ENCODE results near the gene TMEM69. TPM values are rescaled to one million over a fixed set of nuclear protein-coding genes. Genes with fewer than 3 reads are reported as not detected.
"Not testable (repeated sequence)": the region's sequence is repeated elsewhere in the genome, so short reads cannot be mapped to it uniquely, and the experiment has no call there.

TMEM69 gene
- polyA plus RNA-seq, 1 donor from 2014 or later, result 43.8 TPM

DNA sequence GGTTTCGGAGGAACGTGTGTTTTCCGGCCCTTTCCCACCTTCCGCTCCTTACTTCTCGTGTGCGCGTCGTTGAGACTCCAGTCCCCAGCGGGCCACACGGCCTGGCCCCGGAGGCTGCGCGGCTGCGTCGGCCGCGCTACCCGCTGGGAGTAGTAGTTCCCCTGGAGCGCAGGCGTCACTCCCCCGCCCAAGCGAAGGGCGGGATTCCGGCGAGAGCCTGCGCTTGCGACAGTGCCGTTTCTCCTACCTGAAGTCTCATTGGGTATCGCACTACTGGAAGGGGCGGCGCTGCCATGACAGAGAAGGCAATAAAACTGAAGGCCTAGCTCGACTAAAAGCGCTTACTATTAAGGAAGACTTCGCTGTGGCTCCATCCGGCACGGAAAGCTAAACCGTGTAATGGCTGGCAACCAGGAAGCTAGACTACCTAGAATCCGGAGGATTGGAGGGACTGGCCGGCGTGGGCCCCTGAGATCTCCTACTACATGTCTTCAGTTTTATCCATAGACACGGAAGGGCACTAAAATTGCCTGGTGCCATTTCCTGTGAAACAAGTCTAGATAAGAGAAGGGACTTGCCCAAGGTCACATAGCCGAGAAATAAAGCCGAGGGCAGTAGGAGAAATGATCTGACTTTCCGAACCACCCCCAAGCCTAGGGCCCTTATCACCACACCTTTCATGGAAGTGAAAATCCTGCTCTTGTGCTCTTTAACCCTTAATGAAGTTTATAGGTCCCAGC, 797 bp upstream of the TMEM69 start:
- Mint-ChIP-seq H3K27me3 (no peaks in the 10 kb centered on the region), H3K36me3 (no peaks in the 10 kb centered on the region), H3K27ac (peak overlapping the region; percentile 98 to 100 (median 100)), H3K4me1 (peaks cover 18 to 35% (median 31%) of the 10 kb centered on the region in 3 donors), H3K4me3 (peak overlapping the region; percentile 93 to 100 (median 99)), H3K9me3 (no peaks in the 10 kb centered on the region)

DNA sequence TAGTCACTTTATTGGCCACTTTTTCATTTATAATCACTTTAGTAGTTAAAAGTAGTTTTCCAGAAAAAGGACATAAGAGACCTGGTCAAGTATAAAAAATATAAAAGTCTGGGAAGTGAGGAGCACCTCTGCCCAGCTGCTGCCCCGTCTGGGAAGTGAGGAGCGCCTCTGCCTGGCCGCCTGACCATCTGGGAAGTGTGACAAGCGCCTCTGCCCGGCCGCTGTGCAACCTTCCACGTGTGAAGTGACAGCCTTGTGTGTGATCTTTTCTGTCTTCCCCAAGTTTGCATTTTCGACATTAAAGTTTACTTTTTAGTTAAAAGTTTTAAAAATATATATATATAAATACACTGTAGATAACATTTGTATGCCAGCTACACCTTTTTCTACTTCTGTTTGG, 5.8 kb downstream of the TMEM69 start:
- not testable (repeated sequence) for H3K27ac Mint-ChIP-seq, H3K36me3 Mint-ChIP-seq

DNA sequence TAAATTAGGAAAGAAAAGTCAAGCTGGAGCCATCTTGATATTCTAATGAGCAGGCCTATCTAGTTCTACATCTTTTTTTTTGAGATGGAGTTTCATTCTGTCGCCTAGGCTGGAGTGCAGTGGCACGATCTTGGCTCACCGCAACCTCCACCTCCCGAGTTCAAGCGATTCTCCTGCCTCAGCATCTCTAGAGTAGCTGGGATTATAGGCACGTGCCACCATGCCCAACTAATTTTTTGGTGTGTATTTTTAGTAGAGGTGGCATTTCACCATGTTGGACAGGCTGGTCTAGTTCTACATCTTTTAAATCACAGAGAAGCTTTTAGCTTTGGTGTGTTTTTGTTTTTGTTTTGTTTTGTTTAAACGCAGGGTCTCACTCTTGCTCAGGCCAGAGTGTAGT, 6.8 kb downstream of the TMEM69 start:
- H3K4me1 Mint-ChIP-seq, result peaks cover 3 to 5% (median 5%) of the 10 kb centered on the region in 3 donors
- H3K9me3 Mint-ChIP-seq, result no peaks in the 10 kb centered on the region
- H3K4me3 Mint-ChIP-seq, result no peak overlapping the region
- H3K27me3 Mint-ChIP-seq, result no peaks in the 10 kb centered on the region
- peaks cover 2% of the 10 kb centered on the region for H3K36me3 Mint-ChIP-seq
- no peak overlapping the region for H3K27ac Mint-ChIP-seq

More for the DNA sequence above, 5.8 kb downstream of the TMEM69 start:
- H3K27me3 Mint-ChIP-seq, H3K9me3 Mint-ChIP-seq, H3K4me1 Mint-ChIP-seq: not testable (repeated sequence)
- peak overlapping the region in 1 of 4 donors; percentile 8 for H3K4me3 Mint-ChIP-seq

DNA sequence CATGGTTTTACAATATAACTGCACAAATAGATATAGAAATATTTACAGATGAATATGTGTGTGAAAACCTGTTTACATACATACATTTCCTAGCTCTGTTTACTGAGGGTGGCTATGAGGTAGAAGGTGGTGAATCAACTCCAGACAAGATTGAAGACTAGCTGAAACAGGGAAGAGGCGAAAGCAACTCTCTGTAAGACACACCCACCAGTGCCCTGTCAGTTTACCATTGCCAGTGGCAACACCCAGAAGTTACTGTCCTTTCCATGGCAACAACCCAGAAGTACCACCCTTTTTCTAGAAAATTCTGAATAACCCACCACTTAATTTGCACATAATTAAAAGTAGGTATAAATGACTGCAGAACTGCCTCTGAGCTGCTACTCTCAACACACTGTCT, 16.7 kb downstream of the TMEM69 start:
- Mint-ChIP-seq H3K27ac (no peak overlapping the region), H3K36me3 (peaks cover 8% of the 10 kb centered on the region), H3K4me3 (no peak overlapping the region), H3K9me3 (peaks cover 0 to 5% (median 2%) of the 10 kb centered on the region in 3 donors), H3K4me1 (no peaks in the 10 kb centered on the region), H3K27me3 (no peaks in the 10 kb centered on the region)

DNA sequence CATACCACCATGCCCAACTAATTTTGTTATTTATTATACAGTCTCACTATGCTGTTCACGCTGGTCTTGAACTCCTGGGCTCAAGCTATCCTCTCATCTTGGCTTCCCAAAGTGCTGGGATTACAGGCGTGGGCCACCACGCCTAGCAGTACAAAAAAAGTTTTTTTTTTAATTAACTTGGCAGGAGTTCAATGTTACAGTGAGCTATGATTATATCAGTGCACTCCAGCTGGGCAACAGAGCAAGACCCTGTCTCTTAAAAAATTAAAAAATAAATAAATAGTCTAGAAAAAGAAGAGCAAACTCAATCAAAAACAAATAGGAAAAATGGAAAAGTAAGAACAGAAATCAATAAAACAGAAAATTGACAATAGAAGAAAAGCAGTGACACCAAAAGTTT, 25.7 kb downstream of the TMEM69 start:
- H3K27ac Mint-ChIP-seq, result no peak overlapping the region
- peaks cover 0 to 1% (median 0%) of the 10 kb centered on the region in 3 donors for H3K4me1 Mint-ChIP-seq
- no peaks in the 10 kb centered on the region for H3K27me3 Mint-ChIP-seq
- no peak overlapping the region for H3K4me3 Mint-ChIP-seq
- H3K36me3 Mint-ChIP-seq, result no peaks in the 10 kb centered on the region
- no peaks in the 10 kb centered on the region for H3K9me3 Mint-ChIP-seq

DNA sequence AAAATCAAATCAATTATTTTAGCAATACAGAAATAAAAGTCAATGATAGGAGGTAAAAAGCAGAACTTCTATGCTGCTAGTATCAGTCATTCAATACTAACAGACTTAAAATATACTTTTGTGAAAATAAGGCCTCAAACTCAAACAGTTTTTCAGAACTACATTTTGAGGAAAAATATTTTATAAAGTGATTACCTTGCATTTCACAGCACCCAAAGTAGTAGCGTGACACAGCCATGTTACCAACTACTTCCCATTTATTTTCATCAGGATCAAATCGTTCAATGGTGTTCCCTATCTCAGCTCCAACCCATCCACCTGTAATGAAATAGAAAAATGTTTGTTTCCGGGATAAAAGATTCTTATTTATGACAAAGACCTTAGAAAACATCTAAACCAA, 28.7 kb downstream of the TMEM69 start:
- H3K9me3 Mint-ChIP-seq, result no peaks in the 10 kb centered on the region
- H3K4me3 Mint-ChIP-seq, result no peak overlapping the region
- H3K36me3 Mint-ChIP-seq, result peaks cover 2% of the 10 kb centered on the region
- H3K27me3 Mint-ChIP-seq, result no peaks in the 10 kb centered on the region
- peaks cover 0 to 1% (median 0%) of the 10 kb centered on the region in 3 donors for H3K4me1 Mint-ChIP-seq
- H3K27ac Mint-ChIP-seq, result no peak overlapping the region

DNA sequence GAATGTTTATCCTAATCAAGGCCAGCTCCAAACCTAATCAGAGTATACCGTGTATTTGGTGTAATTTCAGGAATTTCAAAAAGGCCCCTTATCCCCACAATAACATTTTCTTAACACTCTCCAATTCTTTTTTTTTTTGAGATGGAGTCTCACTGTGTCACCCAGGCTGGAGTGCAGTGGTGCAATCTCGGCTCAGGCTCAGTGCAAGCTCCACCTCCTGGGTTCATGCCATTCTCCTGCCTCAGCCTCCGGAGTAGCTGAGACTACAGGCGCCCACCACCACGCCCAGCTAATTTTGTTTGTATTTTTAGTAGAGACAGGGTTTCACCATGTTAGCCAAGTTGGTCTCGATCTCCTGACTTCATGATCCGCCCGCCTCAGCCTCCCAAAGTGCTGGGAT, 29.4 kb downstream of the TMEM69 start:
- H3K9me3 Mint-ChIP-seq, H3K27ac Mint-ChIP-seq, H3K36me3 Mint-ChIP-seq, H3K27me3 Mint-ChIP-seq, H3K4me3 Mint-ChIP-seq, H3K4me1 Mint-ChIP-seq: not testable (repeated sequence)

DNA sequence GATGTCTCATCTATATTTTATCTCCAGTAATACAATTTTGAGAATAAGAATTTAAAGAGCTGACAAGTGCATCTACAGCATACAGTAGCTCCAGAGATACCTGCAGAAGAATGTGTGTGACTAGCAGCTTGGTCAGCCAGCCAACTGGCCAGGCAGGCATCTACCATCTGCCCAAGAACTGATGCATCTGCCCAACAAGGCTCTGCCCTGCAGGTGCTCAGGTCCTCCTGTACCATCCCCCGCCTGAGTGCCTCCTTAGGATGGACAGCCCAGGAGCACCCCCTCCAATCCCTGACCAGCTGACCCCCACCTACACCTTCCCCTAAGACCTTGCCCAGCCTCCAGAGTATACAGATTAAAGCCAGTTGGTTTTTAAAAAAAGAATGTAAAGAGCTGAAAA, 30.3 kb downstream of the TMEM69 start:
- Mint-ChIP-seq H3K27me3 (no peaks in the 10 kb centered on the region), H3K4me1 (peaks cover 0 to 1% (median 0%) of the 10 kb centered on the region in 3 donors), H3K4me3 (no peak overlapping the region), H3K27ac (no peak overlapping the region), H3K9me3 (no peaks in the 10 kb centered on the region), H3K36me3 (peaks cover 2% of the 10 kb centered on the region)

DNA sequence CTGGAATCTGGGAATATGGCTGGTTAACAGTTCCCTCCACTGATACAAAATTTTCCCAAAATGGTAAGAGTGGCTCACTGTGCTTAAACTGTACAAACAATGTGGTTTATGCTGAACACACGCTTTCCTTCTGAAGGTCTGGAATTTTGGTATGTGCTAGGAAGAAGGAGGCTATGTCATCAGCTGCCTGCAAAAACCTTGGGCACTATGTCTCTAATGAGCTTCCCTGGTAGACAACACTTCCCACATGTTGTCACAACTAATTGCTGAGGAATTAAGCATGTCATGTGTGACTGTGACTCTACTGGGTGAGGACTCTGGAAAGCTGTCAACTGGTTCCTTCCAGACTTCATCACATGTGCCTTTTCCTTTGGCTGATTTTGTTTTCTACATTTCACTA, 33.2 kb downstream of the TMEM69 start:
- no peak overlapping the region for H3K4me3 Mint-ChIP-seq
- no peak overlapping the region for H3K27ac Mint-ChIP-seq
- no peaks in the 10 kb centered on the region for H3K4me1 Mint-ChIP-seq
- peaks cover 2% of the 10 kb centered on the region for H3K36me3 Mint-ChIP-seq
- H3K27me3 Mint-ChIP-seq, result no peaks in the 10 kb centered on the region
- H3K9me3 Mint-ChIP-seq, result no peaks in the 10 kb centered on the region

DNA sequence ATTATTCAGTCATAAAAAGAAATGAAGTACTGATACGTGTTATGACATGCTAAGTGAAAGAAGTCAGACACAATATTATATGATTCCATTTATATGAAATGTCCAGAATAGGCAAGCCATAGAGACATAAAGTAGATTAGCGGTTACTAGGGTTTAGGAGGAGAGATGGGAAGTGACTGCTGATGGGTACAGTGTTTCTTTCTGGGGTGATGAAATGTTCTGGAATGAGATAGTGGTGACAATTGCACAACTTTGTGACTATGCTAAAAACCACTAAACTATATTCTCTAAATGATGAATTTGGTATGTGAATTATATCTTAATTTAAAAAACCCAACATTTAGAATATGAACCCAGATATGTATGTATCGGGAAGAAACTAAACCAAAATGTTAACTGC, 34.8 kb downstream of the TMEM69 start:
- Mint-ChIP-seq H3K4me1 (no peaks in the 10 kb centered on the region), H3K4me3 (no peak overlapping the region), H3K36me3 (peaks cover 2% of the 10 kb centered on the region), H3K27ac (no peak overlapping the region), H3K9me3 (no peaks in the 10 kb centered on the region), H3K27me3 (no peaks in the 10 kb centered on the region)

DNA sequence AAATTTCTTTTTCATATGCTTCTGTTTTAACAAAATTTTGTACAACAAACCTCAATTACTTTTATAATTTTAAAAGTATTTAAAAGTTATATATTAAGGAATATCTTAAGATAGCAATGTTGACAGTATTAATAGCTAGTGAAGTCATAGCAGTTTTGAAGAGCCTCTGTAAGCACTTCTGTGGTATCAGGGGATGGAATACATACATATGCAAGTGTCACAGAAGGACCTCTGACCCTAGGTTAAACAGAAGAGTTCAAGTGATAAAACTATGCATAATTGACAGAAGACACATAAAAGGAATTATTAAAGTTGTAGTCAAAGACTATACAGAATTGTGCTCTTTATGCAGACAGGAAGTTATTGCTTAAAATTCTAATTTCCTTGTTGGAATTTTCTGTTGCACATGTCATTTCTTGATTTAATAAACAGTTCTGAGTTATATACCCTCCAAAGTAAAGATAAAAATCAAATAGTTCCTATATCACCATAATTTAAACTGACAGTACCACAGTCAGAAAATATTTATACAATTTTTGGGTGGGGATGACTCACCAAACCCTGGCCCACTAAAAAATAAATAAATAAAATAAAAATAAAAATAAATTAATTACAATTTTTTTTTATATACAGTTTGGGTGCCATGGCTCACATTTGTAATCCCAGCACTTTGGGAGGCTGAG, 35.4 kb downstream of the TMEM69 start:
- Mint-ChIP-seq H3K27me3 (no peaks in the 10 kb centered on the region), H3K4me3 (no peak overlapping the region), H3K9me3 (no peaks in the 10 kb centered on the region), H3K27ac (no peak overlapping the region), H3K4me1 (no peaks in the 10 kb centered on the region), H3K36me3 (peaks cover 2% of the 10 kb centered on the region)

DNA sequence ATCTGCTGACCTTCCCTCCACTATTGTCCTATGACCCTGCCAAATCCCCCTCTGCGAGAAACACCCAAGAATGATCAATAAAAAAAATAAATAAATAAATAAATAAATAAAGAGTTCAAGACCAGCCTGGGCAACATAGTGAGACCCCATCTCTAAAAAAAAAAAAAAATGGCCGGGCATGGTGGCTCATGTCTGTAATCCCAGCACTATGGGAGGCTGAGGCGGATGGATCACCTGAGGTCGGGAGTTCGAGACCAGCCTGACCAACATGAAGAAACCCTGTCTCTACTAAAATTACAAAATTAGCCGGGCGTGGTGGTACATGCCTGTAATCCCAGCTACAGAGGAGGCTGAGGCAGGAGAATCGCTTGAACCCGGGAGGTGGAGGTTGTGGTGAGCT, 38.0 kb downstream of the TMEM69 start:
- not testable (repeated sequence) for H3K9me3 Mint-ChIP-seq, H3K27me3 Mint-ChIP-seq, H3K4me3 Mint-ChIP-seq, H3K36me3 Mint-ChIP-seq, H3K27ac Mint-ChIP-seq, H3K4me1 Mint-ChIP-seq

DNA sequence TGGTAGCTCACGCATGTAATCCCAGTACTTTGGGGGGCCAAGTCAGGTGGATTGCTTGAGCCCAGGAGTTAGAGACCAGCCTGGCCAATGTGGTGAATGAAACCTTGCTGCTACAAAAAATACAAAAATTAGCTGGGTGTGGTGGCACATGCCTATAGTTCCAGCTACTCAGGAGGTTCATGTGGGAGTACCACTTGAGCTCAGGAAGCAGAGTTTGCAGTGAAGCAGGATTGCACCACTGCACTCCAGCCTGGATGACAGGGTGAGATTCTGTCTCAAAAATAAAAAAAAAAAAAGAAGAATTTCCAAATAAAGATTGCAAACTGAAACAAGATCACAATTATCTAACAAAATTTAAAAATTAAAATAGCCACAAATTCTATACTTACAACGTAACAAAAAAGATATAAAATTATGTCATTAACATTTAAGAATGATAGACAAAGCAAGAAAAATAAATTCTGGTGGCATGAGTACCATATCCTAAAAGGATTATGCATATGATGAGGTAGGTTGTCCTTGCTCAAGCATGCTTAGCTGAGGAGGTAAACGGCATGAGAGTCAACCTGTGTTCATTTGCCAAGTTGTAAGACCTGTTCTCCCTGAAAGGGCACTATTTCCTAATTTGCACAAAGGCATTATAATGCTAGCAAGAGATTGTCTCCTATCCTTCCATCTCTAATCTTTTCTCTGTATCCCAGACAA, 42.2 kb downstream of the TMEM69 start:
- H3K36me3 Mint-ChIP-seq, result peaks cover 6% of the 10 kb centered on the region
- H3K9me3 Mint-ChIP-seq, result no peaks in the 10 kb centered on the region
- no peaks in the 10 kb centered on the region for H3K27me3 Mint-ChIP-seq
- H3K4me1 Mint-ChIP-seq, result peaks cover 6 to 7% (median 6%) of the 10 kb centered on the region in 3 donors
- peak overlapping the region in 1 of 4 donors; percentile 44 for H3K4me3 Mint-ChIP-seq
- H3K27ac Mint-ChIP-seq, result no peak overlapping the region

DNA sequence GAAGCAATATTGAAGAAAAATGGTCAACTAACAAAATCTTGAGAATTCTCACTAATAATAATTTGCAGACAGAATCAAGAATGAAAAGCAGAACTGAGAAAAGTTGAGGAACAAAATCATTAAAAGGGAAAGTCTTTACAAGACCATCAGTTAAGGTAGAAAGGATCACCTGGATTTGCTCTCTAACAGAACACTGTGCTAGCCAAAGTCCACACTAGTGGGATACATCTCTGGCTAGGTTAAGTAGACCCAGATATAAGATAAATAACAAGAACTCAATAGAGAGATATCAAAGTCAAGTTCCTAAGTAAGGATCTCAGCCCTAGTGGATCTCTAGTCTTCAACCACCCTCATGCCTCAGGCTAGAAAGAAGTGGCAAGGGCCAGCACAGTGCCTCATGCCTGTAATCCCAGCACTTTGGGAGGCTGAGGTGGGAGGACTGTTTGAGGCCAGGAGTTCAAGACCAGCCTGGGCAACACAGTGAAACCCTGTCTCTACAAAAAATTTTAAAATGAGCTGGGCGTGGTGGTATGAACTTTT, 42.9 kb downstream of the TMEM69 start:
- H3K27ac Mint-ChIP-seq, result no peak overlapping the region
- H3K36me3 Mint-ChIP-seq, result peaks cover 6% of the 10 kb centered on the region
- peaks cover 6 to 7% (median 6%) of the 10 kb centered on the region in 3 donors for H3K4me1 Mint-ChIP-seq
- no peak overlapping the region for H3K4me3 Mint-ChIP-seq
- H3K27me3 Mint-ChIP-seq, result no peaks in the 10 kb centered on the region
- H3K9me3 Mint-ChIP-seq, result no peaks in the 10 kb centered on the region

DNA sequence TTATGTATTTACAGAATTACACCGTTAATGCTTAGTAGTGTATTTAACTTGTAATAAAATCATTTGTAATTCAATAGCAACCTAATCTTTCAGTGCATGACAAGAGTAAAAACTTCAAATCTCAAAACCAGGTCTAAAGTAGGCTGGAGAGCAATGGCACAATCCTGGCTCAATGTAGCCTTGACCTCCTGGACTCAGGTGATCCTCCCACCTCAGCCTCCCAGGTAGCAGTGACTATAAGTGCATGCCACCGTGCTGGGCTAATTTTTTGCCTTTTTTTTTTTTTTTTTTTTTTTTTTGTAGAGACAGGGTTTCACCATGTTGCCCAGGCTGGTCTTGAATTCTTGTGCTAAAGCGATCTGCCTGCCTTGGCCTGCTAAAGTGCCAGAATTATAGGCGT, 51.2 kb downstream of the TMEM69 start:
- Mint-ChIP-seq H3K27me3 (no peaks in the 10 kb centered on the region), H3K9me3 (peaks cover 0 to 3% (median 0%) of the 10 kb centered on the region in 3 donors), H3K4me1 (peaks cover 0 to 8% (median 7%) of the 10 kb centered on the region in 3 donors), H3K27ac (no peak overlapping the region), H3K36me3 (peaks cover 5% of the 10 kb centered on the region), H3K4me3 (no peak overlapping the region)
